Upper lobe of right lung (tissue), 1 donor: ENCODE results near the gene CIRBP. TPM values are rescaled to one million over a fixed set of nuclear protein-coding genes. Genes with fewer than 3 reads are reported as not detected.

Experiments
- ATAC-seq: fragments of 200-7000 bp; cut with Tn5 transposase; one replicate; pipeline ENCODE4 v1.9.1; 2020; ENCODE audit warnings: mild to moderate bottlenecking, moderate library complexity
- DNase-seq: peaks from one replicate; pipeline ENCODE4 v3.0.0-alpha.2; 2020
- H3K27ac ChIP-seq: fragments of 200-600 bp; one replicate; pipeline ENCODE4 v1.8.0; 2022
- H3K27me3 ChIP-seq: fragments of 200-600 bp; one replicate; pipeline ENCODE4 v1.8.0; 2022; ENCODE audit warnings: mild to moderate bottlenecking
- H3K36me3 ChIP-seq: fragments of 200-600 bp; one replicate; pipeline ENCODE4 v1.8.0; 2022
- H3K4me1 ChIP-seq: fragments of 200-600 bp; one replicate; pipeline ENCODE4 v1.8.0; 2022
- H3K4me3 ChIP-seq: fragments of 200-600 bp; one replicate; pipeline ENCODE4 v1.8.0; 2022; ENCODE audit warnings: mild to moderate bottlenecking
- H3K9me3 ChIP-seq: fragments of 200-600 bp; one replicate; pipeline ENCODE4 v1.8.0; 2022
- intact Hi-C: fragments of 100-400 bp; cut with DNase I; formaldehyde crosslinking; loops from one replicate; pipeline ENCODE4 v1.11.0; 2022
- total RNA-seq: library from RNA; stranded (reverse); fragmentation: NEBNext Ultra II Directional; extraction: Animal tissue kit (Norgen Biotek cat#: 25700); gene quantifications from one replicate; pipeline ENCODE4 v1.2.1, GENCODE V29; 2021
- TF ChIP-seq, protein P1 (sequence below): fragments of 200-600 bp; IDR thresholded peaks from one replicate; pipeline ENCODE4 v1.8.0; 2022; ENCODE audit warnings: antibody characterized with exemption
- donor health status: DM: no; HTN: yes; CAD: no; lungs with severe emphysema.

CIRBP gene
- total RNA-seq, 1 donor from 2014 or later: 322 TPM

DNA sequence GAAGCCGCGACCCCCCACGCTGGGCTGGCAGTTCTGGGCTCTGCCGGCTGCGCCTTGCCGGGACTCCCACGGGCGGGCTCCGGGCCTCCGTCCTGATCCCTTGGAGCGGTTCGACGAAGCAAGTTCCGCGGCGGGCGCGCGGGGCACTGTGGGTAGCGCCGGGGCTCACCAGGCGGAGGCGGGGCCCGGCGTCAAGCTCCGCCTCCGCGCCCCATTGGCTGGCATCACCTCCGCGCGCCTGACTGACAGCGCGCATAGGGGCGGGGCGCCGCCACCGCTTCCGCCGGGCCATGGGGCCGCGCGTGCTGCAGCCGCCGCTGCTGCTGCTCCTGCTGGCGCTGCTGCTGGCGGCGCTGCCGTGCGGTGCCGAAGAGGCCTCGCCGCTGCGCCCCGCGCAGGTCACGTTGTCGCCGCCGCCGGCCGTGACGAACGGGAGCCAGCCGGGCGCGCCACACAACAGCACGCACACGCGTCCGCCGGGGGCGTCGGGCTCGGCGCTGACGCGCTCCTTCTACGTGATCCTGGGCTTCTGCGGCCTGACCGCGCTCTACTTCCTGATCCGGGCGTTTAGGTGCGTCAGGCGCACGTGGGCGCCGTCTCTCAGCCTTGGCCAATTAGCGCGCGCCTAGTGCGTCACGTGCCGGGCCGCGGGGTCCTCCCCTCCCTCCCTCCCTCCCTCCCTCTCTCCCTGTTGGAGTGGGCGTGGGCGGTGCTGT lies 6.3 kb downstream of the CIRBP start, which contains the start of gene FAM174C:
TSS of gene FAM174C (plus strand) at position 271 of the 716 bp plus-strand sequence. CDS start at position 291, 20 bp downstream.
- DNase-seq (peak; percentile 98), ATAC-seq (peak; percentile 88)
- TF ChIP-seq, protein P1, sequence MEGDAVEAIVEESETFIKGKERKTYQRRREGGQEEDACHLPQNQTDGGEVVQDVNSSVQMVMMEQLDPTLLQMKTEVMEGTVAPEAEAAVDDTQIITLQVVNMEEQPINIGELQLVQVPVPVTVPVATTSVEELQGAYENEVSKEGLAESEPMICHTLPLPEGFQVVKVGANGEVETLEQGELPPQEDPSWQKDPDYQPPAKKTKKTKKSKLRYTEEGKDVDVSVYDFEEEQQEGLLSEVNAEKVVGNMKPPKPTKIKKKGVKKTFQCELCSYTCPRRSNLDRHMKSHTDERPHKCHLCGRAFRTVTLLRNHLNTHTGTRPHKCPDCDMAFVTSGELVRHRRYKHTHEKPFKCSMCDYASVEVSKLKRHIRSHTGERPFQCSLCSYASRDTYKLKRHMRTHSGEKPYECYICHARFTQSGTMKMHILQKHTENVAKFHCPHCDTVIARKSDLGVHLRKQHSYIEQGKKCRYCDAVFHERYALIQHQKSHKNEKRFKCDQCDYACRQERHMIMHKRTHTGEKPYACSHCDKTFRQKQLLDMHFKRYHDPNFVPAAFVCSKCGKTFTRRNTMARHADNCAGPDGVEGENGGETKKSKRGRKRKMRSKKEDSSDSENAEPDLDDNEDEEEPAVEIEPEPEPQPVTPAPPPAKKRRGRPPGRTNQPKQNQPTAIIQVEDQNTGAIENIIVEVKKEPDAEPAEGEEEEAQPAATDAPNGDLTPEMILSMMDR: no peak
- peak within 1 kb of the TSS; percentile 94 for H3K27ac ChIP-seq
- H3K4me3 ChIP-seq: peak within 1 kb of the TSS; percentile 69
- H3K36me3 ChIP-seq: peaks cover 60% of the 10 kb centered on the region
- H3K9me3 ChIP-seq: no peaks in the 10 kb centered on the region
- H3K4me1 ChIP-seq: peaks cover 55% of the 10 kb centered on the region
- H3K27me3 ChIP-seq: no peaks in the 10 kb centered on the region
- intact Hi-C loops: no loop called here

DNA sequence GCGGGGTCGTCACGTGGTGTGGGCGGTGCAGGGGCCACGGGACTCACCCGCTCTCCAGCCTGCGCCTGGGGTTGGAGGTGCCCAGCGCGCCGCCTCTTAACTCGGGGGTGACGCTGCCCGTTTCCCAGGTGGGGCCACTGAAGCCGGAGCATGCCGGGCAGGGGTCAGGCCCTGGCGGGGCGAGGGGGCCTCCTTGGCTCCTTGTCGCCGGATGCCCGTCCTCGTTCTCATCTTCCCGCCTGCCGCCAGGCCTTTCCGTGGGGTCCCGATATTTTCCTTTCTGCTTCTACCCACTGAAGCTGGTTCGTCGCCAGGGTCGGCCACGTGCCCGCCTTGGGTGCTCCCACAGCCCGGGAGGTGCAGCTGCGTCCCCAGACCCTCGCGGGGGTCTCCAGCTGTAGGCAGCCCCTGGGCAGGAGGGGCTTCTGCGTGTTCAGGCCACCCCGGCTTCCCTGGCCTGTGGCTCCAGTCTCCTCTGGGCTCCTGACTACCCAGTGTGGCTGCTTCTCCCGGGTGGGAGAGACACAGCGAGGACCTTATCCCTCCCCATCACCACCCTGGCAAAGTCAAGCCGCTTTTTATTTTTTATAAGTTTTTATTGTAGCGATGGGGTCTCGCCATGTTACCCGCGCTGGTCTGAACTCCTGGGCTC lies 7.0 kb downstream of the CIRBP start:
- TF ChIP-seq, protein P1: no peak
- Histone ChIP-seq H3K27me3 (no peaks in the 10 kb centered on the region), H3K4me3 (peak overlapping the region; percentile 69), H3K9me3 (no peaks in the 10 kb centered on the region), H3K4me1 (peaks cover 48% of the 10 kb centered on the region), H3K27ac (peak overlapping the region; percentile 94), H3K36me3 (peaks cover 54% of the 10 kb centered on the region)
- DNase-seq (no peak), ATAC-seq (no peak)
- intact Hi-C loops: no loop called here

DNA sequence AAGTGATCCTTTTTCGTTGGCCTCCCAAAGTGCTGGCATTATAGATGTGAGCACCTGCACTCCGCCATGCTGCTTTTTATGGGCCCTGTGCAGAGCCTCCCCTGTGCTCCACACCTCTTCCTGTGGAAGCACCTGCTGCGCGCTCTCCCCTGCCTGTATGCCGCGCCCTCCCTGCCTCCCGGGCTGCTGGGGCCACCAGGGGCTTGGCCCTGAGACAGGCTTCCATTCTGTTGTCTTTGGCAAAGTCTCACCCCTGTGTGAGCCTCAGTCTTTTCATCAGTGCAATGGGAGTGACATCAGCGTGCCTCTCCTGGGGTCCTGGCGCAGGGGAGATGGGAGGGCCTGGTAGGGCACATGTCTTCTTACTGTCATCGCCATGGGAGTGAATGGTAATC lies 7.5 kb downstream of the CIRBP start:
- DNase-seq: no peak
- Histone ChIP-seq H3K4me3 (peak overlapping the region; percentile 69), H3K4me1 (peaks cover 43% of the 10 kb centered on the region)

DNA sequence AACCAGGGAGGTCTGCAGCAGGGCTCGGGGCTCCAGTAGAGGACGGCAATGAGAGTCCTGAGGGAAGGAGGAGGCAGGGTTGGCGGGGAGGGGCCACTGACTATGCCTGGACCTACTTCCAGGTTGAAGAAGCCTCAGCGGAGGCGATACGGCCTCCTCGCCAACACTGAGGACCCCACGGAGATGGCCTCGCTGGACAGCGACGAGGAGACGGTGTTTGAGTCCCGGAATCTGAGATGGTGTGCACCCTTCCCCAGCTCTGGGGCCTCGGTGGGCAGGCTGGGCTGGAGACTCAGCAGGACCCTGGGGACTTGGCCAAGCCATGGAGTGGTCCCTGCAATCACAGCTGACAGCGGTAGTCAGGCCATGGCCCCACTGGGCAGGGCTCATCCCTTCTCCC lies 7.9 kb downstream of the CIRBP start:
- H3K9me3 ChIP-seq: no peaks in the 10 kb centered on the region
- intact Hi-C loops: no loop called here
- peaks cover 38% of the 10 kb centered on the region for H3K4me1 ChIP-seq
- DNase-seq: no peak
- no peak for ATAC-seq
- TF ChIP-seq, protein P1: no peak
- H3K4me3 ChIP-seq: no peak overlapping the region
- no peak overlapping the region for H3K27ac ChIP-seq
- H3K27me3 ChIP-seq: no peaks in the 10 kb centered on the region
- H3K36me3 ChIP-seq: peaks cover 44% of the 10 kb centered on the region

More for the DNA sequence above, 7.5 kb downstream of the CIRBP start:
- no peaks in the 10 kb centered on the region for H3K27me3 ChIP-seq
- no peak overlapping the region for H3K27ac ChIP-seq
- intact Hi-C loops: no loop called here
- peaks cover 48% of the 10 kb centered on the region for H3K36me3 ChIP-seq
- no peak for ATAC-seq
- H3K9me3 ChIP-seq: no peaks in the 10 kb centered on the region
- TF ChIP-seq, protein P1: no peak

DNA sequence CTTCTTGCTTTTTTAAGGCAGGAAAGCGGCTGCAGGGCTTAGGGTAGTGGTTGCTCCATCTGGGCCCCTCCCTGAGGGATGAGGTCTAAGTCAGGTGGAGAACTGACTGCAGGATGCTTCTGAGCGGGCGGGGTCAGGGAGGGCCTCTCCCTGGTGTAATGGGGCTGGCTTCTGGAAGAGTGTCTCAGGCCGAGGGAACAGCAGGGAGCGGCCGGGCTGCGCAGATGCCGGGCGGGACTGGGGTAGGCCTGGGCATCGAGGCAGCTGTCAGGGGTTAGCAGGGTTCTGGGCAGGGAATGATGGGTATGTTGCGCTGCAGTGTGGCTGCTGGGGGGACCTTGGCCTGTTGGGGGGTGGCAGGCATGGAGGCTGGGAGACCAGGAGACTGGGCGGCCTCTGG lies 8.9 kb downstream of the CIRBP start:
- DNase-seq (no peak), ATAC-seq (no peak)
- peaks cover 34% of the 10 kb centered on the region for H3K36me3 ChIP-seq
- intact Hi-C loops: no loop called here
- no peaks in the 10 kb centered on the region for H3K9me3 ChIP-seq
- TF ChIP-seq, protein P1: no peak
- no peak overlapping the region for H3K4me3 ChIP-seq
- no peaks in the 10 kb centered on the region for H3K27me3 ChIP-seq
- H3K27ac ChIP-seq: no peak overlapping the region
- peaks cover 28% of the 10 kb centered on the region for H3K4me1 ChIP-seq
